IPS-NIHi7 (cell line): ENCODE measurements around the gene NFAT5.
"Not testable (repeated sequence)": the region's sequence is repeated elsewhere in the genome, so short reads cannot be mapped to it uniquely, and the experiment has no call there.

Experiments
- DNase-seq: peaks from one replicate; pipeline ENCODE4 v3.0.0; 2012; ENCODE audit warnings: mixed read lengths; ENCODE audit errors: extremely low spot score

The NFAT5 gene

GRCh38 chr16:69555437-69555836, 10.3 kb upstream of the NFAT5 start:
- no peak for DNase-seq

GRCh38 chr16:69555867-69556266, 9.9 kb upstream of the NFAT5 start:
- DNase-seq, result no peak

GRCh38 chr16:69559164-69559563, 6.6 kb upstream of the NFAT5 start:
- no peak for DNase-seq

- DNase-seq, result not testable (repeated sequence)
Measured at GRCh38 chr16:69561367-69561766, 4.4 kb upstream of the NFAT5 start.

GRCh38 chr16:69561901-69562300, 3.9 kb upstream of the NFAT5 start:
- DNase-seq, result no peak

GRCh38 chr16:69562813-69563212, 3.0 kb upstream of the NFAT5 start:
- no peak for DNase-seq

GRCh38 chr16:69563605-69564580, 1.9 kb upstream of the NFAT5 start:
- DNase-seq, result peak; percentile 21

GRCh38 chr16:69564845-69565670, 708 bp upstream of the NFAT5 start:
- DNase-seq, result no peak

- peak; percentile 56 for DNase-seq
Measured at GRCh38 chr16:69566240-69566980, 644 bp downstream of the NFAT5 start.

GRCh38 chr16:69566981-69567680, 1.4 kb downstream of the NFAT5 start:
- DNase-seq, result peak; percentile 23

- DNase-seq, result no peak
Measured at GRCh38 chr16:69568676-69569075, 2.9 kb downstream of the NFAT5 start.

GRCh38 chr16:69578771-69579170, 13.0 kb downstream of the NFAT5 start:
- DNase-seq, result not testable (repeated sequence)

- DNase-seq, result no peak
Measured at GRCh38 chr16:69579783-69580481, 14.2 kb downstream of the NFAT5 start.

GRCh38 chr16:69581297-69581696, 15.5 kb downstream of the NFAT5 start:
- DNase-seq, result no peak

- DNase-seq, result not testable (repeated sequence)
Measured at GRCh38 chr16:69584493-69584892, 18.7 kb downstream of the NFAT5 start.

GRCh38 chr16:69589434-69590269, 23.9 kb downstream of the NFAT5 start:
- DNase-seq, result no peak

GRCh38 chr16:69590590-69590989, 24.8 kb downstream of the NFAT5 start:
- no peak for DNase-seq

GRCh38 chr16:69593751-69594255, 28.0 kb downstream of the NFAT5 start:
- DNase-seq, result no peak
